K562 (cell line): Measurements from ENCODE around the gene CDH20. TPM values are rescaled to one million over a fixed set of nuclear protein-coding genes. Genes with fewer than 3 reads are reported as not detected.

Experiments
- ATAC-seq: fragments of 200-7000 bp; cut with Tn5 transposase; 3 replicates; pipeline ENCODE4 v1.9.1; 2020; ENCODE audit warnings: moderate library complexity
- BruUV-seq: library from RNA; stranded (reverse); fragments of 400-500 nt; replicated peaks from 2 replicates; lab custom pipeline; 2021; lab: Mats Ljungman, UMichigan
- CTCF ChIA-PET: fragments of 300-600 bp; formaldehyde crosslinking; extraction: SDS; loops from one replicate; lab custom pipeline; 2021; ENCODE audit warnings: low intra/inter-chr PET ratio; lab: Yijun Ruan, JAX
- POLR2A ChIA-PET: fragments of 300-600, 350-650 bp; sonication (Branson Sonifier 250); formaldehyde crosslinking; extraction: SDS; loops from one replicate; lab custom pipeline; 2021; ENCODE audit warnings: antibody characterized with exemption, inconsistent platforms; lab: Yijun Ruan, JAX
- DNase-seq, 4 experiments: peaks; one replicate each; pipeline versions ENCODE4 v3.0.0 to v3.0.0-alpha.2; 2011 to 2018; ENCODE audit warnings: low spot score in 3 of 4, mixed read lengths in 3 of 4; ENCODE audit errors: extremely low read depth in 1 of 4
- FAIRE-seq: peaks from 2 replicates; lab custom pipeline; 2011; peaks lifted over from hg19 to GRCh38; lab: Jason Lieb, UNC
- H2AFZ ChIP-seq: 2 replicates; pipeline ENCODE4 v1.6.0; 2011; ENCODE audit warnings: low read depth, low read length, control low read depth, inconsistent platforms
- H3K27ac ChIP-seq: fragments of 200-600 bp; 3 replicates; pipeline ENCODE4 v1.8.0; 2011; ENCODE audit warnings: low read depth, mild to moderate bottlenecking, control low read depth, inconsistent platforms, low read length, moderate library complexity, mixed read lengths; ENCODE audit errors: extremely low read depth
- H3K27me3 ChIP-seq, 2 experiments: fragments of 300-600 bp in 1 of 2; 2 replicates in 1 of 2; 3 replicates in 1 of 2; pipeline versions ENCODE4 v1.6.0 to v1.8.0; 2011; ENCODE audit warnings: inconsistent platforms in 2 of 2, low read length in 2 of 2, mild to moderate bottlenecking in 1 of 2, mixed read lengths in 1 of 2, moderate library complexity in 1 of 2; ENCODE audit not compliant: control insufficient read depth in 2 of 2, insufficient read depth in 2 of 2
- H3K36me3 ChIP-seq: fragments of 300-600 bp; 3 replicates; pipeline ENCODE4 v1.8.0; 2011; ENCODE audit warnings: mild to moderate bottlenecking, low read length, inconsistent platforms; ENCODE audit not compliant: control insufficient read depth, insufficient read depth
- H3K4me1 ChIP-seq, 2 experiments: fragments of 200-600 bp in 1 of 2; replicated peaks in 1 of 2; 2 replicates in 1 of 2; 3 replicates in 1 of 2; pipeline versions ENCODE4 v1.5.1 to v1.8.0; 2011; ENCODE audit warnings: inconsistent platforms in 2 of 2, low read length in 2 of 2, mild to moderate bottlenecking in 1 of 2, mixed read lengths in 1 of 2, moderate library complexity in 1 of 2; ENCODE audit not compliant: control insufficient read depth in 2 of 2, insufficient read depth in 2 of 2
- H3K4me2 ChIP-seq: 2 replicates; pipeline ENCODE4 v1.6.1; 2011; ENCODE audit warnings: low read length, control low read depth, inconsistent platforms, mixed read lengths; ENCODE audit not compliant: insufficient read depth
- H3K4me3 ChIP-seq: fragments of 200-600 bp; sonication (generic), shearing (Covaris generic); 2 replicates; pipeline ENCODE4 v1.5.1; 2016; ENCODE audit warnings: control low read depth, inconsistent platforms
- H3K79me2 ChIP-seq: fragments of 200-600 bp; 3 replicates; pipeline ENCODE4 v1.8.0; 2011; ENCODE audit warnings: low read length, inconsistent platforms; ENCODE audit not compliant: control insufficient read depth, insufficient read depth
- H3K9ac ChIP-seq, 2 experiments: 2 replicates each; pipeline versions ENCODE4 v1.6.0 to v1.6.1; 2011; ENCODE audit warnings: low read depth in 2 of 2, low read length in 2 of 2, control low read depth in 1 of 2, inconsistent platforms in 1 of 2, mild to moderate bottlenecking in 1 of 2, mixed read lengths in 1 of 2; ENCODE audit not compliant: insufficient read depth in 1 of 2
- H3K9me1 ChIP-seq: one replicate; pipeline ENCODE4 v1.6.0; 2011; ENCODE audit warnings: inconsistent platforms, mild to moderate bottlenecking, low read length, moderate library complexity; ENCODE audit not compliant: control insufficient read depth, insufficient read depth
- H3K9me3 ChIP-seq: replicated peaks from 2 replicates; pipeline ENCODE4 v1.5.1; 2011; ENCODE audit warnings: low read depth, low read length, inconsistent platforms; ENCODE audit not compliant: control insufficient read depth, insufficient read depth
- H4K20me1 ChIP-seq: replicated peaks from 2 replicates; pipeline ENCODE4 v1.6.1; 2011; ENCODE audit warnings: low read length, inconsistent platforms, mixed read lengths; ENCODE audit not compliant: control insufficient read depth, insufficient read depth
- HMGXB4 ChIP-seq: sonication (generic); formaldehyde crosslinking; IDR thresholded peaks from 2 replicates; pipeline ENCODE4 v1.8.1; 2023; ENCODE audit warnings: mild to moderate bottlenecking, missing genetic modification reagents
- IFI16 ChIP-seq: fragments of 250-450 bp; sonication (Bioruptor Pico); IDR thresholded peaks from 2 replicates; pipeline ENCODE4 v2.1.2; 2022; ENCODE audit warnings: mild to moderate bottlenecking, inconsistent platforms
- MCM2 ChIP-seq: fragments of 450-650 bp; IDR thresholded peaks from 2 replicates; pipeline ENCODE4 v1.6.1; 2017; ENCODE audit warnings: low read depth, mild to moderate bottlenecking
- PHF20 ChIP-seq: fragments of 450-650 bp; IDR thresholded peaks from 2 replicates; pipeline ENCODE4 v1.6.1; 2018; ENCODE audit not compliant: partially characterized antibody
- SIN3A ChIP-seq, 2 experiments: fragments of 150-350 bp in 1 of 2; IDR thresholded peaks; 2 replicates each; pipeline ENCODE4 v1.6.1; 2011 to 2016; ENCODE audit warnings: borderline replicate concordance in 2 of 2, low read depth in 2 of 2, low read length in 2 of 2, mild to moderate bottlenecking in 2 of 2, moderate library complexity in 2 of 2; ENCODE audit not compliant: control insufficient read depth in 1 of 2
- ZNF212 ChIP-seq: fragments of 450-650 bp; formaldehyde crosslinking; IDR thresholded peaks from 2 replicates; pipeline ENCODE4 v1.4.0; 2020; ENCODE audit warnings: mild to moderate bottlenecking
- WGBS: fragments of 100-300 bp; shearing (Covaris generic); methylation state at CpG from one replicate; pipeline ENCODE4 v1.1.6; 2016; ENCODE audit warnings: low coverage, mixed read lengths; ENCODE audit not compliant: insufficient coverage; ENCODE audit errors: missing lambda C conversion rate; 5-methylcytosine and 5-hydroxymethylcytosine counted together
- in situ Hi-C: fragments of 300-500 bp; cut with MboI; formaldehyde crosslinking; loops from 4 replicates; pipeline ENCODE4 v1.15.0; 2018; ENCODE audit warnings: inconsistent platforms, mixed read lengths
- intact Hi-C: fragments of 100-400 bp; cut with micrococcal nuclease; formaldehyde crosslinking; loops from 2 replicates; pipeline ENCODE4 v1.14.2; 2022
- polyA plus RNA-seq, 8 experiments: library from polyadenylated mRNA; depleted of rRNA in 4 of 8; stranded (reverse) in 5 of 8; unstranded in 3 of 8; fragments of >200 nt; fragmentation: Nextera tagmentation in 2 of 8; fragmentation: Illumina TruSeq in 1 of 8; extraction: Ambion mirVana in 2 of 8; extraction: Trizol in 1 of 8; gene quantifications; 2 replicates each; pipeline versions ENCODE4 v1.2.1 to v1.2.3, GENCODE V29; 2011 to 2014; ENCODE audit warnings: inconsistent platforms in 1 of 8, missing spikeins in 1 of 8
- total RNA-seq, 7 experiments: library from RNA; depleted of rRNA in 6 of 7; stranded (reverse); fragments of >200 nt in 6 of 7; fragmentation: Illumina TruSeq in 2 of 7; extraction: Trizol in 2 of 7; gene quantifications; 2 replicates each; pipeline versions ENCODE4 v1.2.1 to v1.2.3, GENCODE V29; 2011 to 2021; ENCODE audit warnings: low replicate concordance in 1 of 7
- TF ChIP-seq, protein P1 (sequence below): IDR thresholded peaks from 2 replicates; pipeline ENCODE4 v1.6.1; 2012; ENCODE audit warnings: low read depth, low read length, improper control_type of control experiment, borderline replicate concordance
- TF ChIP-seq, protein P2 (sequence below): fragments of 450-650 bp; IDR thresholded peaks from 2 replicates; pipeline ENCODE4 v1.6.1; 2016; ENCODE audit warnings: low read depth
- TF ChIP-seq, protein P3 (sequence below): fragments of 450-650 bp; conservative IDR thresholded peaks from 2 replicates; pipeline ENCODE4 v1.6.1; 2016; ENCODE audit warnings: missing genetic modification characterization, low read depth, mild to moderate bottlenecking, control low read depth, missing compliant biosample characterization

CDH20 gene
- total and polyA plus RNA-seq, 9 of the 15 experiments (the other 6 are each of a cell fraction or from before 2014, with no cell fraction given), result not detected

- Histone ChIP-seq H3K27me3 (no peaks in the 10 kb centered on the region), H3K4me2 (no peak overlapping the region), H2AFZ (no peak overlapping the region), H3K27ac (no peak overlapping the region), H3K4me3 (no peak overlapping the region), H3K79me2 (no peaks in the 10 kb centered on the region), H3K4me1 (no peaks in the 10 kb centered on the region), H3K36me3 (no peaks in the 10 kb centered on the region), H4K20me1 (no peaks in the 10 kb centered on the region), H3K9me3 (no peaks in the 10 kb centered on the region), H3K9ac (no peak overlapping the region), H3K9me1 (no peaks in the 10 kb centered on the region)
- ATAC-seq (no peak), DNase-seq (no peak), FAIRE-seq (no peak)
- intact Hi-C loops, result no loop called here
- in situ Hi-C loops, result no loop called here
- POLR2A ChIA-PET, result no interaction called here
- BruUV-seq, result no TSS peak
- 0% methylated on average over 2 of the region's 3 CpGs for WGBS
- CTCF ChIA-PET, result no interaction called here
- TF ChIP-seq, protein P1, sequence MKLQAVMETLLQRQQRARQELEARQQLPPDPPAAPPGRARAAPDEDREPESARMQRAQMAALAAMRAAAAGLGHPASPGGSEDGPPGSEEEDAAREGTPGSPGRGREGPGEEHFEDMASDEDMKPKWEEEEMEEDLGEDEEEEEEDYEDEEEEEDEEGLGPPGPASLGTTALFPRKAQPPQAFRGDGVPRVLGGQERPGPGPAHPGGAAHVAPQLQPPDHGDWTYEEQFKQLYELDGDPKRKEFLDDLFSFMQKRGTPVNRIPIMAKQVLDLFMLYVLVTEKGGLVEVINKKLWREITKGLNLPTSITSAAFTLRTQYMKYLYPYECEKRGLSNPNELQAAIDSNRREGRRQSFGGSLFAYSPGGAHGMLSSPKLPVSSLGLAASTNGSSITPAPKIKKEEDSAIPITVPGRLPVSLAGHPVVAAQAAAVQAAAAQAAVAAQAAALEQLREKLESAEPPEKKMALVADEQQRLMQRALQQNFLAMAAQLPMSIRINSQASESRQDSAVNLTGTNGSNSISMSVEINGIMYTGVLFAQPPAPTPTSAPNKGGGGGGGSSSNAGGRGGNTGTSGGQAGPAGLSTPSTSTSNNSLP, result no peak
- TF ChIP-seq SIN3A (IDR thresholded peaks at IDR 0.05; ENCODE audit: borderline replicate concordance in 2 of 2, control insufficient read depth in 1 of 2, low read depth in 2 of 2, low read length in 2 of 2), result no peak
- TF ChIP-seq, protein P2, sequence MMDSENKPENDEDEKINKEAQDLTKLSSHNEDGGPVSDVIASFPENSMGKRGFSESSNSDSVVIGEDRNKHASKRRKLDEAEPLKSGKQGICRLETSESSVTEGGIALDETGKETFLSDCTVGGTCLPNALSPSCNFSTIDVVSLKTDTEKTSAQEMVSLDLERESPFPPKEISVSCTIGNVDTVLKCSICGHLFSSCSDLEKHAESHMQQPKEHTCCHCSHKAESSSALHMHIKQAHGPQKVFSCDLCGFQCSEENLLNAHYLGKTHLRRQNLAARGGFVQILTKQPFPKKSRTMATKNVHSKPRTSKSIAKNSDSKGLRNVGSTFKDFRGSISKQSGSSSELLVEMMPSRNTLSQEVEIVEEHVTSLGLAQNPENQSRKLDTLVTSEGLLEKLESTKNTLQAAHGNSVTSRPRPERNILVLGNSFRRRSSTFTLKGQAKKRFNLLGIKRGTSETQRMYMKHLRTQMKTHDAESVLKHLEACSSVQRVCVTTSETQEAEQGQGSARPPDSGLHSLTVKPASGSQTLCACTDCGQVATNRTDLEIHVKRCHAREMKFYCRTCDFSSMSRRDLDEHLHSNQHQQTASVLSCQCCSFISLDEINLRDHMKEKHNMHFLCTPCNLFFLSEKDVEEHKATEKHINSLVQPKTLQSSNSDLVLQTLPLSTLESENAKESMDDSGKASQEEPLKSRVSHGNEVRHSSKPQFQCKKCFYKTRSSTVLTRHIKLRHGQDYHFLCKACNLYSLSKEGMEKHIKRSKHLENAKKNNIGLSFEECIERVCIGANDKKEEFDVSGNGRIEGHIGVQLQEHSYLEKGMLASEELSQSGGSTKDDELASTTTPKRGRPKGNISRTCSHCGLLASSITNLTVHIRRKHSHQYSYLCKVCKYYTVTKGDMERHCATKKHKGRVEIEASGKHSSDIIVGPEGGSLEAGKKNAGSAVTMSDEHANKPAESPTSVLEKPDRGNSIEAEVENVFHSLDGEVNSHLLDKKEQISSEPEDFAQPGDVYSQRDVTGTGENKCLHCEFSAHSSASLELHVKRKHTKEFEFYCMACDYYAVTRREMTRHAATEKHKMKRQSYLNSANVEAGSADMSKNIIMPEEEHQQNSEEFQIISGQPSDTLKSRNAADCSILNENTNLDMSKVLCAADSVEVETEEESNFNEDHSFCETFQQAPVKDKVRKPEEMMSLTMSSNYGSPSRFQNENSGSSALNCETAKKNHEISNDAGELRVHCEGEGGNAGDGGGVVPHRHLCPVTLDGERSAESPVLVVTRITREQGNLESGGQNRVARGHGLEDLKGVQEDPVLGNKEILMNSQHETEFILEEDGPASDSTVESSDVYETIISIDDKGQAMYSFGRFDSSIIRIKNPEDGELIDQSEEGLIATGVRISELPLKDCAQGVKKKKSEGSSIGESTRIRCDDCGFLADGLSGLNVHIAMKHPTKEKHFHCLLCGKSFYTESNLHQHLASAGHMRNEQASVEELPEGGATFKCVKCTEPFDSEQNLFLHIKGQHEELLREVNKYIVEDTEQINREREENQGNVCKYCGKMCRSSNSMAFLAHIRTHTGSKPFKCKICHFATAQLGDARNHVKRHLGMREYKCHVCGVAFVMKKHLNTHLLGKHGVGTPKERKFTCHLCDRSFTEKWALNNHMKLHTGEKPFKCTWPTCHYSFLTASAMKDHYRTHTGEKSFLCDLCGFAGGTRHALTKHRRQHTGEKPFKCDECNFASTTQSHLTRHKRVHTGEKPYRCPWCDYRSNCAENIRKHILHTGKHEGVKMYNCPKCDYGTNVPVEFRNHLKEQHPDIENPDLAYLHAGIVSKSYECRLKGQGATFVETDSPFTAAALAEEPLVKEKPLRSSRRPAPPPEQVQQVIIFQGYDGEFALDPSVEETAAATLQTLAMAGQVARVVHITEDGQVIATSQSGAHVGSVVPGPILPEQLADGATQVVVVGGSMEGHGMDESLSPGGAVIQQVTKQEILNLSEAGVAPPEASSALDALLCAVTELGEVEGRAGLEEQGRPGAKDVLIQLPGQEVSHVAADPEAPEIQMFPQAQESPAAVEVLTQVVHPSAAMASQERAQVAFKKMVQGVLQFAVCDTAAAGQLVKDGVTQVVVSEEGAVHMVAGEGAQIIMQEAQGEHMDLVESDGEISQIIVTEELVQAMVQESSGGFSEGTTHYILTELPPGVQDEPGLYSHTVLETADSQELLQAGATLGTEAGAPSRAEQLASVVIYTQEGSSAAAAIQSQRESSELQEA, result no peak
- TF ChIP-seq, protein P3, sequence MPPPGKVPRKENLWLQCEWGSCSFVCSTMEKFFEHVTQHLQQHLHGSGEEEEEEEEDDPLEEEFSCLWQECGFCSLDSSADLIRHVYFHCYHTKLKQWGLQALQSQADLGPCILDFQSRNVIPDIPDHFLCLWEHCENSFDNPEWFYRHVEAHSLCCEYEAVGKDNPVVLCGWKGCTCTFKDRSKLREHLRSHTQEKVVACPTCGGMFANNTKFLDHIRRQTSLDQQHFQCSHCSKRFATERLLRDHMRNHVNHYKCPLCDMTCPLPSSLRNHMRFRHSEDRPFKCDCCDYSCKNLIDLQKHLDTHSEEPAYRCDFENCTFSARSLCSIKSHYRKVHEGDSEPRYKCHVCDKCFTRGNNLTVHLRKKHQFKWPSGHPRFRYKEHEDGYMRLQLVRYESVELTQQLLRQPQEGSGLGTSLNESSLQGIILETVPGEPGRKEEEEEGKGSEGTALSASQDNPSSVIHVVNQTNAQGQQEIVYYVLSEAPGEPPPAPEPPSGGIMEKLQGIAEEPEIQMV (tag), result no peak
- no peak for TF ChIP-seq PHF20
- TF ChIP-seq ZNF212 (CRISPR knock-in tag), result no peak
- no peak for TF ChIP-seq IFI16
- no peak for TF ChIP-seq MCM2
- no peak for TF ChIP-seq HMGXB4 (CRISPR knock-in tag)
These were observed 236.8 kb downstream of the CDH20 start for GRCh38 chr18:61570070-61570469.
